ENCODE data around the gene NUDT1. TPM values are rescaled to one million over a fixed set of nuclear protein-coding genes. Genes with fewer than 3 reads are reported as not detected.
A peak's percentile ranks its signal among the peaks of the same experiment; 100 is the strongest.

Gene NUDT1
- total RNA-seq, 1 donor from 2014 or later = 12.0 TPM

GRCh38 chr7:2269991-2270460, 28.0 kb downstream of the NUDT1 start:
- peaks cover 4% of the 10 kb centered on the region for H4K20me1 ChIP-seq (ENCODE audit: insufficient read depth, low read length)
- Mint-ChIP-seq H3K27me3 (ENCODE audit: low read depth, unreplicated experiment) (no peaks in the 10 kb centered on the region), H3K4me1 (ENCODE audit: low read depth, unreplicated experiment) (peaks cover 3% of the 10 kb centered on the region), H3K9me3 (ENCODE audit: unreplicated experiment) (peaks cover 2% of the 10 kb centered on the region), H3K4me3 (ENCODE audit: unreplicated experiment) (no peak overlapping the region), H3K36me3 (ENCODE audit: low read depth, unreplicated experiment) (peaks cover 7% of the 10 kb centered on the region), H3K27ac (ENCODE audit: unreplicated experiment) (no peak overlapping the region)
- no peaks in the 10 kb centered on the region for H3K27me3 ChIP-seq (ENCODE audit: insufficient read depth, low read length)
- DNase-seq (ENCODE audit: low read depth) (peak; percentile 11), FAIRE-seq (no peak)
- H3K79me2 ChIP-seq (ENCODE audit: insufficient read depth, low read length) = no peaks in the 10 kb centered on the region
- H3K36me3 ChIP-seq (ENCODE audit: insufficient read depth, low read length) = no peaks in the 10 kb centered on the region
- peak overlapping the region; percentile 45 for H3K4me2 ChIP-seq (ENCODE audit: low read length)
- H3K9me3 ChIP-seq (ENCODE audit: insufficient read depth, low read depth, low read length) = no peaks in the 10 kb centered on the region
- H3K9ac ChIP-seq (ENCODE audit: low read length) = peak overlapping the region; percentile 22
- no peak overlapping the region for H2AFZ ChIP-seq (ENCODE audit: low read depth, low read length)
- TF ChIP-seq CTCF (IDR thresholded peaks at IDR 0.05; ENCODE audit: insufficient read depth, low read depth, low read length) = no peak
- no peak for TF ChIP-seq EZH2 (IDR thresholded peaks at IDR 0.05; ENCODE audit: insufficient read depth, low read length)
- no peak overlapping the region for H3K4me3 ChIP-seq (ENCODE audit: insufficient read depth, low read depth, low read length)
- H3K27ac ChIP-seq (ENCODE audit: low read depth, low read length) = no peak overlapping the region
- H3K4me1 ChIP-seq (ENCODE audit: insufficient read depth, low read length) = peaks cover 12% of the 10 kb centered on the region

- Mint-ChIP-seq H3K27ac (ENCODE audit: unreplicated experiment) (no peak overlapping the region), H3K27me3 (ENCODE audit: low read depth, unreplicated experiment) (no peaks in the 10 kb centered on the region), H3K36me3 (ENCODE audit: low read depth, unreplicated experiment) (peaks cover 7% of the 10 kb centered on the region), H3K4me1 (ENCODE audit: low read depth, unreplicated experiment) (peaks cover 3% of the 10 kb centered on the region), H3K9me3 (ENCODE audit: unreplicated experiment) (peaks cover 2% of the 10 kb centered on the region), H3K4me3 (ENCODE audit: unreplicated experiment) (no peak overlapping the region)
- Histone ChIP-seq H3K9me3 (ENCODE audit: insufficient read depth, low read depth, low read length) (no peaks in the 10 kb centered on the region), H3K9ac (ENCODE audit: low read length) (no peak overlapping the region), H3K36me3 (ENCODE audit: insufficient read depth, low read length) (no peaks in the 10 kb centered on the region), H2AFZ (ENCODE audit: low read depth, low read length) (no peak overlapping the region), H3K79me2 (ENCODE audit: insufficient read depth, low read length) (no peaks in the 10 kb centered on the region), H3K27ac (ENCODE audit: low read depth, low read length) (no peak overlapping the region), H4K20me1 (ENCODE audit: insufficient read depth, low read length) (peaks cover 4% of the 10 kb centered on the region), H3K27me3 (ENCODE audit: insufficient read depth, low read length) (no peaks in the 10 kb centered on the region), H3K4me2 (ENCODE audit: low read length) (no peak overlapping the region), H3K4me3 (ENCODE audit: insufficient read depth, low read depth, low read length) (no peak overlapping the region), H3K4me1 (ENCODE audit: insufficient read depth, low read length) (peaks cover 12% of the 10 kb centered on the region)
- no peak for FAIRE-seq
- TF ChIP-seq EZH2 (IDR thresholded peaks at IDR 0.05; ENCODE audit: insufficient read depth, low read length) (no peak), CTCF (IDR thresholded peaks at IDR 0.05; ENCODE audit: insufficient read depth, low read depth, low read length) (no peak)
- no peak for DNase-seq (ENCODE audit: low read depth)
Measured at GRCh38 chr7:2270495-2270894, 28.5 kb downstream of the NUDT1 start.

GRCh38 chr7:2271273-2272026, 29.4 kb downstream of the NUDT1 start:
- H3K4me1 Mint-ChIP-seq (ENCODE audit: low read depth, unreplicated experiment) = peaks cover 3% of the 10 kb centered on the region

More at GRCh38 chr7:2271273-2272026, 29.4 kb downstream of the NUDT1 start:
- Histone ChIP-seq H3K27ac (ENCODE audit: low read depth, low read length) (no peak overlapping the region), H3K9me3 (ENCODE audit: insufficient read depth, low read depth, low read length) (no peaks in the 10 kb centered on the region), H3K79me2 (ENCODE audit: insufficient read depth, low read length) (no peaks in the 10 kb centered on the region), H3K36me3 (ENCODE audit: insufficient read depth, low read length) (no peaks in the 10 kb centered on the region), H3K4me2 (ENCODE audit: low read length) (no peak overlapping the region), H3K4me1 (ENCODE audit: insufficient read depth, low read length) (peaks cover 12% of the 10 kb centered on the region), H3K4me3 (ENCODE audit: insufficient read depth, low read depth, low read length) (no peak overlapping the region), H4K20me1 (ENCODE audit: insufficient read depth, low read length) (peaks cover 4% of the 10 kb centered on the region), H3K9ac (ENCODE audit: low read length) (no peak overlapping the region), H2AFZ (ENCODE audit: low read depth, low read length) (no peak overlapping the region), H3K27me3 (ENCODE audit: insufficient read depth, low read length) (no peaks in the 10 kb centered on the region)
- H3K27ac Mint-ChIP-seq (ENCODE audit: unreplicated experiment) = no peak overlapping the region
- FAIRE-seq = no peak
- H3K27me3 Mint-ChIP-seq (ENCODE audit: low read depth, unreplicated experiment) = no peaks in the 10 kb centered on the region
- H3K4me3 Mint-ChIP-seq (ENCODE audit: unreplicated experiment) = no peak overlapping the region
- peaks cover 2% of the 10 kb centered on the region for H3K9me3 Mint-ChIP-seq (ENCODE audit: unreplicated experiment)
- TF ChIP-seq EZH2 (IDR thresholded peaks at IDR 0.05; ENCODE audit: insufficient read depth, low read length) (no peak), CTCF (IDR thresholded peaks at IDR 0.05; ENCODE audit: insufficient read depth, low read depth, low read length) (no peak)
- DNase-seq (ENCODE audit: low read depth) = no peak
- peaks cover 7% of the 10 kb centered on the region for H3K36me3 Mint-ChIP-seq (ENCODE audit: low read depth, unreplicated experiment)

All from astrocyte (in vitro differentiated cells and primary cell).